GM11168 (cell line): Measurements from ENCODE around the gene GTF2H1.

Experiments used
- in situ Hi-C: fragments of 300-500 bp; cut with MboI; formaldehyde crosslinking; loops from one replicate; pipeline ENCODE4 v1.12.0; 2022; ENCODE audit warnings: low sequenced_read_pairs; ENCODE audit not compliant: unreplicated experiment

The GTF2H1 gene

DNA sequence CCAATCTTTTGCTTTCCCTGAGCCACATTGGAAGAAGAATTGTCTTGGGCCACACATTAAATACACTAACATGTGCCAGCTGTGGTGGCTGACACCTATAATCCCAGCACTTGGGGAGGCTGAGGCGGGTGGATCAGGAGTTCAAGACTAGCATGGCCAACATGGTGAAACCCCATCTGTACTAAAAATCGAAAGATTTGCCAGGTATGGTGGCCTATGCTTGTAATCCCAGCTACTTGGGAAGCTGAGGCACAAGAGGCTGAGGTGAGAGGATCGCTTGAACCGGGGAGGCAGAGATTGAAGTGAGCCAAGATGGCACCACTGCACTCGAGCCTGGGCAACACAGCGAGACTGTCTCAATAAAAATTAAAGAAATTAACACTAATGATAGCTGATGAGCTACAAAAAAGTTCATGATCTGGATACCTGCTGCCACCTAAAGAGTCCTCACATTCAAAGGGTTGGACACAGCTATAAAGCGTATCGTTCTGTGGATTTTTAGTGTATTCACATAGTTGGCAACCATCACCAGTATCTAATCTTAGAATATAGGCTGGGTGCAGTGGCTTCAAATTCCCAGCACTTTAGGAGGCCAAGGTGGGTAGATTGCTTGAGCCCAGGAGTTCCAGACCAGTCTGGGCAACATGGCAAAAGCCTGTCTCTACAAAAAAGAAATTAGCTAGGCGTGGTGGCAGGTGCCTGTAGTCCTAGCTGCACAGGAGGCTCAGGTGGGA is 86.4 kb downstream of the GTF2H1 start:
- in situ Hi-C loops = no loop called here

GRCh38 chr11:18416459-18416858 is 94.1 kb downstream of the GTF2H1 start:
- in situ Hi-C loops = no loop called here
